ENCODE results near the gene NIP7. TPM values are rescaled to one million over a fixed set of nuclear protein-coding genes. Genes with fewer than 3 reads are reported as not detected.

Gene NIP7
- total RNA-seq, 1 donor from 2014 or later: 23.7 TPM

GRCh38 chr16:69338557-69339288 lies 849 bp upstream of the NIP7 start:
- peak overlapping the region; percentile 99 for H3K4me3 Mint-ChIP-seq
- Histone ChIP-seq H4K20me1 (ENCODE audit: low read depth) (no peaks in the 10 kb centered on the region), H3K9ac (peak overlapping the region; percentile 88), H3K27me3 (no peaks in the 10 kb centered on the region), H3K36me3 (peaks cover 10% of the 10 kb centered on the region), H3K27ac (peak overlapping the region; percentile 70), H3K4me1 (peaks cover 14% of the 10 kb centered on the region), H3K79me2 (ENCODE audit: low read depth) (peaks cover 69% of the 10 kb centered on the region), H3K9me3 (ENCODE audit: low read depth) (no peaks in the 10 kb centered on the region), H2AFZ (replicated peaks) (peak overlapping the region; percentile 59), H3F3A (ENCODE audit: low read depth) (peaks cover 14% of the 10 kb centered on the region), H3K4me2 (peak overlapping the region; percentile 91), H3K4me3 (peak overlapping the region; percentile 92)
- no peak overlapping the region for H3K27ac Mint-ChIP-seq
- H3K27me3 Mint-ChIP-seq (ENCODE audit: insufficient read depth, low read depth): peaks cover 2% of the 10 kb centered on the region
- H3K9me3 Mint-ChIP-seq: no peaks in the 10 kb centered on the region
- H3K36me3 Mint-ChIP-seq: peaks cover 23% of the 10 kb centered on the region
- no peak for TF ChIP-seq CTCF (IDR thresholded peaks at IDR 0.05)
- no peak for TF ChIP-seq EZH2phosphoT487 (IDR thresholded peaks at IDR 0.05)
- no peak for TF ChIP-seq EZH2 (IDR thresholded peaks at IDR 0.05)
- H3K4me1 Mint-ChIP-seq: peaks cover 29% of the 10 kb centered on the region
- no peak for DNase-seq (ENCODE audit: low spot score)

- no peak overlapping the region for H3K27ac ChIP-seq
- H3K4me2 ChIP-seq: peak overlapping the region; percentile 91
- peaks cover 10% of the 10 kb centered on the region for H3K36me3 ChIP-seq
- Mint-ChIP-seq H3K27ac (no peak overlapping the region), H3K4me3 (peak overlapping the region; percentile 99), H3K4me1 (peaks cover 29% of the 10 kb centered on the region), H3K9me3 (no peaks in the 10 kb centered on the region), H3K27me3 (ENCODE audit: insufficient read depth, low read depth) (peaks cover 2% of the 10 kb centered on the region), H3K36me3 (peaks cover 17% of the 10 kb centered on the region)
- no peak overlapping the region for H2AFZ ChIP-seq (replicated peaks)
- peaks cover 14% of the 10 kb centered on the region for H3F3A ChIP-seq (ENCODE audit: low read depth)
- H3K9me3 ChIP-seq (ENCODE audit: low read depth): no peaks in the 10 kb centered on the region
- peaks cover 63% of the 10 kb centered on the region for H3K79me2 ChIP-seq (ENCODE audit: low read depth)
- peak; percentile 10 for DNase-seq (ENCODE audit: low spot score)
- H3K4me3 ChIP-seq: peak overlapping the region; percentile 92
- no peaks in the 10 kb centered on the region for H3K27me3 ChIP-seq
- TF ChIP-seq CTCF (IDR thresholded peaks at IDR 0.05) (no peak), EZH2phosphoT487 (IDR thresholded peaks at IDR 0.05) (no peak), EZH2 (IDR thresholded peaks at IDR 0.05) (no peak)
- peaks cover 14% of the 10 kb centered on the region for H3K4me1 ChIP-seq
- no peaks in the 10 kb centered on the region for H4K20me1 ChIP-seq (ENCODE audit: low read depth)
- peak overlapping the region; percentile 86 for H3K9ac ChIP-seq
Observed at GRCh38 chr16:69340095-69340644, 598 bp downstream of the NIP7 start.

- H3K27ac ChIP-seq: no peak overlapping the region
- H3K27ac Mint-ChIP-seq: no peak overlapping the region
- peaks cover 7% of the 10 kb centered on the region for H3K4me1 ChIP-seq
- DNase-seq (ENCODE audit: low spot score): no peak
- H3K9me3 ChIP-seq (ENCODE audit: low read depth): no peaks in the 10 kb centered on the region
- TF ChIP-seq EZH2phosphoT487 (IDR thresholded peaks at IDR 0.05) (no peak), CTCF (IDR thresholded peaks at IDR 0.05) (no peak), EZH2 (IDR thresholded peaks at IDR 0.05) (no peak)
- no peak overlapping the region for H2AFZ ChIP-seq (replicated peaks)
- H3K9ac ChIP-seq: no peak overlapping the region
- H3K36me3 ChIP-seq: peaks cover 10% of the 10 kb centered on the region
- no peak overlapping the region for H3K4me3 Mint-ChIP-seq
- no peaks in the 10 kb centered on the region for H3K9me3 Mint-ChIP-seq
- no peaks in the 10 kb centered on the region for H4K20me1 ChIP-seq (ENCODE audit: low read depth)
- no peak overlapping the region for H3K4me3 ChIP-seq
- H3K4me1 Mint-ChIP-seq: peaks cover 17% of the 10 kb centered on the region
- peaks cover 37% of the 10 kb centered on the region for H3K79me2 ChIP-seq (ENCODE audit: low read depth)
- peaks cover 6% of the 10 kb centered on the region for H3K27me3 Mint-ChIP-seq (ENCODE audit: insufficient read depth, low read depth)
- H3K4me2 ChIP-seq: no peak overlapping the region
- H3F3A ChIP-seq (ENCODE audit: low read depth): peaks cover 14% of the 10 kb centered on the region
- peaks cover 4% of the 10 kb centered on the region for H3K36me3 Mint-ChIP-seq
- H3K27me3 ChIP-seq: no peaks in the 10 kb centered on the region
Observed at GRCh38 chr16:69344171-69344570, 4.6 kb downstream of the NIP7 start.

All from neural progenitor cell (in vitro differentiated cells).